Spleen (tissue), 11 donors: Measurements from ENCODE around the gene PLXNC1. TPM values are rescaled to one million over a fixed set of nuclear protein-coding genes. Genes with fewer than 3 reads are reported as not detected.

Experiments used
- DNase-seq: peaks from one replicate; pipeline ENCODE4 v3.0.0-alpha.2; 2020
- H3K27ac ChIP-seq, 8 donors: fragments of 200-600 bp; sonication (generic) in 7 of 8; 1 replicate in 4 of 8; 2 replicates in 4 of 8; pipeline versions ENCODE4 v1.5.0 to v1.8.0; 2016 to 2021; ENCODE audit warnings: inconsistent platforms in 4 of 8, mild to moderate bottlenecking in 4 of 8, moderate library complexity in 1 of 8
- H3K27me3 ChIP-seq, 7 donors: fragments of 200-600 bp; sonication (generic) in 6 of 7; replicated peaks in 1 of 7; 1 replicate in 4 of 7; 2 replicates in 3 of 7; pipeline versions ENCODE4 v1.5.0 to v1.8.0; 2016 to 2021; ENCODE audit warnings: inconsistent platforms in 3 of 7, mild to moderate bottlenecking in 1 of 7
- H3K36me3 ChIP-seq, 6 donors: fragments of 200-600 bp; sonication (generic) in 5 of 6; 1 replicate in 4 of 6; 2 replicates in 2 of 6; pipeline versions ENCODE4 v1.5.0 to v1.8.0; 2016 to 2021; ENCODE audit warnings: inconsistent platforms in 2 of 6
- H3K4me1 ChIP-seq, 6 donors: fragments of 200-600 bp; sonication (generic) in 5 of 6; 1 replicate in 3 of 6; 2 replicates in 3 of 6; pipeline versions ENCODE4 v1.5.0 to v1.8.0; 2016 to 2021; ENCODE audit warnings: inconsistent platforms in 3 of 6
- H3K4me3 ChIP-seq, 8 donors: fragments of 200-600 bp; sonication (generic) in 7 of 8; 1 replicate in 4 of 8; 2 replicates in 4 of 8; pipeline versions ENCODE4 v1.5.0 to v1.8.0; 2016 to 2021; ENCODE audit warnings: inconsistent platforms in 4 of 8, mild to moderate bottlenecking in 4 of 8, moderate library complexity in 2 of 8
- H3K9me3 ChIP-seq, 8 donors: fragments of 200-600 bp; sonication (generic) in 7 of 8; 1 replicate in 4 of 8; 2 replicates in 4 of 8; pipeline versions ENCODE4 v1.5.0 to v1.8.0; 2016 to 2021; ENCODE audit warnings: inconsistent platforms in 4 of 8
- POLR2A ChIP-seq, 3 donors: fragments of 450-650 bp; IDR thresholded peaks; one replicate each; pipeline ENCODE4 v1.5.1; 2017; ENCODE audit warnings: antibody characterized with exemption in 3 of 3, mild to moderate bottlenecking in 1 of 3
- POLR2AphosphoS5 ChIP-seq, 3 donors: sonication (generic); formaldehyde crosslinking; IDR thresholded peaks; one replicate each; pipeline ENCODE4 v1.5.1; 2017; ENCODE audit warnings: antibody characterized with exemption in 3 of 3
- WGBS, 5 donors: extraction: QIAGEN DNeasy Blood & Tissue Kit in 3 of 5; methylation state at CpG; one replicate each; pipeline versions ENCODE4 v1.1.5 to v1.1.7; 2013 to 2018; 5-methylcytosine and 5-hydroxymethylcytosine counted together
- intact Hi-C: fragments of 100-400 bp; cut with DNase I; formaldehyde crosslinking; loops from one replicate; pipeline ENCODE4 v1.15.0; 2023; ENCODE audit warnings: low total_unique reads
- polyA plus RNA-seq, 3 donors: library from polyadenylated mRNA; stranded (reverse); fragments of 200-250 nt; gene quantifications; one replicate each; pipeline ENCODE4 v1.2.1, GENCODE V29; 2013
- total RNA-seq, 7 donors: library from RNA; depleted of rRNA in 3 of 7; stranded (reverse); fragments of >200 nt in 3 of 7; fragmentation: NEBNext Ultra II Directional in 4 of 7; extraction: Animal tissue kit (Norgen Biotek cat#: 25700) in 4 of 7; gene quantifications; one replicate each; pipeline versions ENCODE4 v1.1.0 to v1.2.1, GENCODE V29; 2016 to 2021
- TF ChIP-seq, protein P1 (sequence below), 11 experiments: fragments of 200-600 bp in 7 of 11; fragments of 450-650 bp in 4 of 11; sonication (generic) in 4 of 11; IDR thresholded peaks in 8 of 11; conservative IDR thresholded peaks in 3 of 11; 1 replicate in 7 of 11; 2 replicates in 4 of 11; pipeline versions ENCODE4 v1.4.0 to v1.8.0; 2016 to 2021; ENCODE audit warnings: antibody characterized with exemption in 11 of 11, inconsistent platforms in 4 of 11, mild to moderate bottlenecking in 1 of 11
- donor health status: healthy with polysubstance abuse.
- donor health status: DM: no; HTN: no; CAD: no; lungs with moderate emphysema.
- donor health status: DM: no; HTN: no; CAD: no.
- donor health status: Bipolar disorder and iron deficiency.
- donor health status: healthy.
- donor health status: DM: no; HTN: no; CAD: no.
- donor health status: DM: yes; HTN: yes; CAD: no.

Gene PLXNC1
- total and polyA plus RNA-seq, 10 donors = 6.8 to 138 (median 69.7) TPM

DNA sequence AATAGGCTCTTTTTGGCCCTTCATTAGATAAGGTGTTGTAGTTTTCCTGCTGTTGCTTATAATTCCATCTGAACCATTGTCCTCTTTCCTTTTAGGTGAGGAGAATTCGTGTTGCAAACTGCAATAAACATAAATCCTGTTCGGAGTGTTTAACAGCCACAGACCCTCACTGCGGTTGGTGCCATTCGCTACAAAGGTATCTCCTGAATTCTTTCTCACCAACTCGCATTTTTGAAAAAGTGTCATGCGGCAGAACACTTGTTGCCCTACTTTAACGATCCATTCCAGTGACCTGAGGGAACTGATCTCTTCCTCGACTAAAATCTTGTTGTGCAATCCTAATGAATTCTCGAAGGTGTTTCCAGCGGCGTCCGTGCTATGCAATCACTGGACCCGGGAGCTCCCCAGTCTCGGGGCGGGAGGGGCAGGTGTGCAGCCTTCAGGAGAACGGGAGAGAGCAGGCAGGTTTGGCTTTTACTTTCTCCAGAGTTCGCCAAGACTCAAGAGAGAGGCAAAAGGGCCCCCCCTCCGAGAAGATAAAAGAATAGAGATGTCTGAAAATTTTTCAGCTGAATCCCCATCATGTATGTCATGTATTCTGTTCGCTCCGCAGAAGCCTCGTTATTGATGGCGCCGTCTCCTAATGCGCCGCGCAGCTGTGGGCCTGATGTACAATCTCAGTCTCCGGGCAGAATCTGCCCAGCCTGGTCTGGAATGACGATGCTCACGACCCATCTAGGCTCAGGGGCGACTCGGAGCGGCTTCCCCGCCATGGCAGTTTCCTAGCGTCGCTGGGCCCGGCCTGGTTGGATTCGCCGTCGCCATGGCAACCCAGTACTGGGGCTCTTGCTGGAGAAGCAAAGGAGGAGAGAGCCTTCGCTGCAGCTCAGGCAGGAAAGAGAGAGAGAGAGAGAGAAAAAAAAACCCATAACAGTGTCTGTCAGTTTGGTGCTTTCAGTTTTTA, 38.2 kb downstream of the PLXNC1 start:
- TF ChIP-seq POLR2A (IDR thresholded peaks at IDR 0.05) (no peak), POLR2AphosphoS5 (IDR thresholded peaks at IDR 0.05) (peak in 1 of 3 donors; percentile 29)
- intact Hi-C loops = no loop called here
- WGBS, 5 donors = 74 to 86% (median 82%) methylated on average over 40 of the region's 40 CpGs
- DNase-seq = no peak
- H3K27ac ChIP-seq = no peak overlapping the region
- H3K4me1 ChIP-seq = peaks cover 0 to 11% (median 0%) of the 10 kb centered on the region in 6 donors
- peaks cover 0 to 95% (median 21%) of the 10 kb centered on the region in 6 donors for H3K36me3 ChIP-seq
- no peaks in the 10 kb centered on the region for H3K9me3 ChIP-seq
- no peaks in the 10 kb centered on the region for H3K27me3 ChIP-seq
- H3K4me3 ChIP-seq = no peak overlapping the region

- no peak overlapping the region for H3K4me3 ChIP-seq
- WGBS, 5 donors = 77 to 91% (median 87%) methylated on average over 12 of the region's 12 CpGs
- intact Hi-C loops = no loop called here
Measured at GRCh38 chr12:94187361-94187760, 39.0 kb downstream of the PLXNC1 start.

DNA sequence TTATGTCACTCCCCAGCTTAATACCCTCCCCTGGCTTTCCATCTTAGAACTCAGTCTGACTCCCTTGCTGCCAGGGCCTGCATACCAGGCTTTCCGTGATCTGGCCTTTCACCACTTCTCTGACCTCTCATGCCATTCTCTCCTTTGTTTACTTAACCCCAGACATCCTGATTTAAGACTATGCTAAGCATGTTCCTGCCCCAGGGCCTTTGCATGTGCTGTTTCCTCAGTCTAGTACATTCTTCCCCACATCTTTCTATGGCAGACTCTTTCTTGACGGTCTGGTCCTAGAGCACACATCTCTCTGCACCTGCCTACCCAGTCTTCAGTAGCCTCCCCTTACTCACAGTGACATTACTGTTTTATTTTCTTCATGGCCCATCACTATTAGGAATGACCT, 42.2 kb downstream of the PLXNC1 start:
- H3K36me3 ChIP-seq = peaks cover 0 to 100% (median 22%) of the 10 kb centered on the region in 6 donors
- 44 to 90% (median 78%) methylated on average over 1 to 2 of the region's 2 CpGs for WGBS, 5 donors
- intact Hi-C loops = no loop called here

More at GRCh38 chr12:94187361-94187760, 39.0 kb downstream of the PLXNC1 start:
- peaks cover 0 to 95% (median 21%) of the 10 kb centered on the region in 6 donors for H3K36me3 ChIP-seq
- no peak overlapping the region for H3K27ac ChIP-seq
- peaks cover 0 to 8% (median 0%) of the 10 kb centered on the region in 6 donors for H3K4me1 ChIP-seq
- no peak for DNase-seq
- TF ChIP-seq POLR2A (IDR thresholded peaks at IDR 0.05) = no peak
- no peak for TF ChIP-seq POLR2AphosphoS5 (IDR thresholded peaks at IDR 0.05)
- TF ChIP-seq, protein P1, sequence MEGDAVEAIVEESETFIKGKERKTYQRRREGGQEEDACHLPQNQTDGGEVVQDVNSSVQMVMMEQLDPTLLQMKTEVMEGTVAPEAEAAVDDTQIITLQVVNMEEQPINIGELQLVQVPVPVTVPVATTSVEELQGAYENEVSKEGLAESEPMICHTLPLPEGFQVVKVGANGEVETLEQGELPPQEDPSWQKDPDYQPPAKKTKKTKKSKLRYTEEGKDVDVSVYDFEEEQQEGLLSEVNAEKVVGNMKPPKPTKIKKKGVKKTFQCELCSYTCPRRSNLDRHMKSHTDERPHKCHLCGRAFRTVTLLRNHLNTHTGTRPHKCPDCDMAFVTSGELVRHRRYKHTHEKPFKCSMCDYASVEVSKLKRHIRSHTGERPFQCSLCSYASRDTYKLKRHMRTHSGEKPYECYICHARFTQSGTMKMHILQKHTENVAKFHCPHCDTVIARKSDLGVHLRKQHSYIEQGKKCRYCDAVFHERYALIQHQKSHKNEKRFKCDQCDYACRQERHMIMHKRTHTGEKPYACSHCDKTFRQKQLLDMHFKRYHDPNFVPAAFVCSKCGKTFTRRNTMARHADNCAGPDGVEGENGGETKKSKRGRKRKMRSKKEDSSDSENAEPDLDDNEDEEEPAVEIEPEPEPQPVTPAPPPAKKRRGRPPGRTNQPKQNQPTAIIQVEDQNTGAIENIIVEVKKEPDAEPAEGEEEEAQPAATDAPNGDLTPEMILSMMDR (IDR thresholded peaks at IDR 0.05 in 8 of 11, conservative IDR thresholded peaks at IDR 0.05 in 3 of 11) = no peak
- no peaks in the 10 kb centered on the region for H3K9me3 ChIP-seq
- H3K27me3 ChIP-seq = no peaks in the 10 kb centered on the region

DNA sequence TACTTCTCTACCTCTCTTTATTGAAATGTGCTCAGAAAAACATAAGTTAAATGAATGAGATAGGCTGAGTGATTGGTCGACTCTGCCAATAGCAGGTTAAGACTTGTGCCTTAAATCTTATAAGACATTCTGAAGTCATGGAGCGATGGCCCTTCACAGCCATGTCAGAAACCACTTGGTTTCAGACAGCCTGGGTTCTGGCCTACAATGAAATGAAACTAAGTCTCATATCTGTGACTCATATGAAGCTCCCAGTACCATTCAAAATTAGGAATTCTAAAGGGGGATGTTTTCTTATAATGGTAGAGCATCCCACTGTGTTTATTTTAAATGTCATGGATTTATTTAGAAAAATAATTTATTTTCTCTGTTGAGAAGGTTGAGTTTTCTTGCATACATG, 42.6 kb downstream of the PLXNC1 start:
- Histone ChIP-seq H3K4me3 (no peak overlapping the region), H3K4me1 (peaks cover 0 to 4% (median 0%) of the 10 kb centered on the region in 6 donors), H3K36me3 (peaks cover 0 to 100% (median 20%) of the 10 kb centered on the region in 6 donors), H3K27ac (no peak overlapping the region), H3K27me3 (no peaks in the 10 kb centered on the region), H3K9me3 (peaks cover 0 to 3% (median 0%) of the 10 kb centered on the region in 8 donors)
- TF ChIP-seq POLR2A (IDR thresholded peaks at IDR 0.05) = no peak
- no peak for TF ChIP-seq POLR2AphosphoS5 (IDR thresholded peaks at IDR 0.05)
- TF ChIP-seq, protein P1 (IDR thresholded peaks at IDR 0.05 in 8 of 11, conservative IDR thresholded peaks at IDR 0.05 in 3 of 11) = no peak
- 96 to 100% (median 97%) methylated on average over 2 of the region's 2 CpGs for WGBS, 5 donors
- intact Hi-C loops = no loop called here
- no peak for DNase-seq

More for the DNA sequence above, 42.2 kb downstream of the PLXNC1 start:
- Histone ChIP-seq H3K4me3 (no peak overlapping the region), H3K27me3 (no peaks in the 10 kb centered on the region), H3K27ac (no peak overlapping the region), H3K4me1 (peaks cover 0 to 4% (median 0%) of the 10 kb centered on the region in 6 donors), H3K9me3 (peaks cover 0 to 3% (median 0%) of the 10 kb centered on the region in 8 donors)
- TF ChIP-seq POLR2AphosphoS5 (IDR thresholded peaks at IDR 0.05) (no peak), POLR2A (IDR thresholded peaks at IDR 0.05) (no peak)
- TF ChIP-seq, protein P1 (IDR thresholded peaks at IDR 0.05 in 8 of 11, conservative IDR thresholded peaks at IDR 0.05 in 3 of 11) = no peak
- DNase-seq = no peak
